Measurements from ENCODE around the gene HAAO.

DNA sequence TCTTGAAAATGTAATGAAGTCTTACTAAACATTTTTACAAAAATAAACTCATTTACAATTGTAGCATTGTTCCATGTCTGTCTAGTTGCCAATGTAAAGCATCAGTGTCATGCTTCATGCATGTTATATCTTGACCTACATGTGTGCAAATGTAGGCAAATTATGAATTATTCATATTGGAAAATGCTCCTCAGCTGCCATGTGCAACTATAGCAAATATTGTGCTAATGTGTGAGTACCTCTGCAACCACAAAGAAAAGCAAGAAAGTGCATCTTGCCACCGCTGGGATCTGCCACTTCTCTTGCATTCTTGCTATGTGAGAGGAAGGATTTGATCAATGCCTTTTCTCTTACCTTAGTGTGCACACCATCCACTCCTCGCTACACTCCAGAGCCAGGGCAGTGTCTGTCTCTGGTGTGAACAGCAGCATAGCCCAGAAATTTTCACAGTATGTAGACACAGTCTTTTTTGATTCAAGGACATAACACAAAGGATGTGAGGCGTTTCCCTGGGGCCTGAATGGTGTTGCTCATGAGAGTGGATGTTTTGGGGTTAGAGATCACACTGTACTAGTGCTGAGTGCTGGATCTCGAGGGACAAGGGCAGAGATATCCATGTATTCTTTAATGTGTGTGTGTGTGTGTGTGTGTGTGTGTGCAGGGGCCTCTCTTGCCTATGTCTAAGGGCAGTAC lies 47.6 kb upstream of the HAAO start:
- TF ChIP-seq, protein P1, sequence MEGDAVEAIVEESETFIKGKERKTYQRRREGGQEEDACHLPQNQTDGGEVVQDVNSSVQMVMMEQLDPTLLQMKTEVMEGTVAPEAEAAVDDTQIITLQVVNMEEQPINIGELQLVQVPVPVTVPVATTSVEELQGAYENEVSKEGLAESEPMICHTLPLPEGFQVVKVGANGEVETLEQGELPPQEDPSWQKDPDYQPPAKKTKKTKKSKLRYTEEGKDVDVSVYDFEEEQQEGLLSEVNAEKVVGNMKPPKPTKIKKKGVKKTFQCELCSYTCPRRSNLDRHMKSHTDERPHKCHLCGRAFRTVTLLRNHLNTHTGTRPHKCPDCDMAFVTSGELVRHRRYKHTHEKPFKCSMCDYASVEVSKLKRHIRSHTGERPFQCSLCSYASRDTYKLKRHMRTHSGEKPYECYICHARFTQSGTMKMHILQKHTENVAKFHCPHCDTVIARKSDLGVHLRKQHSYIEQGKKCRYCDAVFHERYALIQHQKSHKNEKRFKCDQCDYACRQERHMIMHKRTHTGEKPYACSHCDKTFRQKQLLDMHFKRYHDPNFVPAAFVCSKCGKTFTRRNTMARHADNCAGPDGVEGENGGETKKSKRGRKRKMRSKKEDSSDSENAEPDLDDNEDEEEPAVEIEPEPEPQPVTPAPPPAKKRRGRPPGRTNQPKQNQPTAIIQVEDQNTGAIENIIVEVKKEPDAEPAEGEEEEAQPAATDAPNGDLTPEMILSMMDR (IDR thresholded peaks at IDR 0.05), result no peak
- TF ChIP-seq ZFX (IDR thresholded peaks at IDR 0.05; ENCODE audit: borderline replicate concordance), result no peak
